HEK293 (cell line): Measurements from ENCODE around the gene IL17REL.

Experiments used
- CTCF ChIA-PET: fragments of 350-600 bp; formaldehyde crosslinking; extraction: SDS; loops from one replicate; lab custom pipeline; 2021; ENCODE audit warnings: antibody characterized with exemption; lab: Yijun Ruan, JAX
- POLR2A ChIA-PET: fragments of 300-600 bp; formaldehyde crosslinking; extraction: SDS; loops from one replicate; lab custom pipeline; 2020; ENCODE audit warnings: antibody characterized with exemption, inconsistent platforms; lab: Yijun Ruan, JAX
- H3K27ac ChIP-seq: fragments of 200-500 bp; sonication (Bioruptor generic); 2 replicates; pipeline ENCODE4 v1.5.1; 2014; ENCODE audit warnings: low read depth, low read length, control low read depth, inconsistent platforms; ENCODE audit errors: extremely low read depth
- H3K36me3 ChIP-seq, 2 experiments: fragments of 200-500 bp in 1 of 2; sonication (Bioruptor generic) in 1 of 2; 1 replicate in 1 of 2; 2 replicates in 1 of 2; pipeline ENCODE4 v1.5.1; 2014 to 2017; ENCODE audit warnings: inconsistent platforms in 2 of 2, low read length in 2 of 2; ENCODE audit not compliant: control insufficient read depth in 2 of 2, insufficient read depth in 1 of 2
- H3K4me1 ChIP-seq: fragments of 200-500 bp; sonication (Bioruptor generic); 2 replicates; pipeline ENCODE4 v1.5.1; 2014; ENCODE audit warnings: mild to moderate bottlenecking, low read length, inconsistent platforms; ENCODE audit not compliant: control insufficient read depth, insufficient read depth
- H3K4me3 ChIP-seq: 2 replicates; pipeline ENCODE4 v1.5.1; 2011; ENCODE audit warnings: low read depth, mild to moderate bottlenecking, control low read depth, low read length, moderate library complexity
- H3K9me3 ChIP-seq: fragments of 200-500 bp; sonication (Bioruptor generic); 2 replicates; pipeline ENCODE4 v1.5.1; 2014; ENCODE audit warnings: low read depth, low read length, inconsistent platforms; ENCODE audit not compliant: control insufficient read depth, insufficient read depth
- EGR2 ChIP-seq: fragments of 450-650 bp; formaldehyde crosslinking; IDR thresholded peaks from 2 replicates; pipeline ENCODE4 v1.5.1; 2016; ENCODE audit warnings: low read depth, missing biosample characterization, missing genetic modification characterization
- HOXC10 ChIP-seq: sonication (generic); formaldehyde crosslinking; IDR thresholded peaks from 2 replicates; pipeline ENCODE4 v1.8.1; 2023; ENCODE audit warnings: mild to moderate bottlenecking, missing genetic modification reagents
- PRDM2 ChIP-seq: fragments of 450-650 bp; formaldehyde crosslinking; IDR thresholded peaks from 2 replicates; pipeline ENCODE4 v1.5.1; 2016; ENCODE audit warnings: missing biosample characterization, missing genetic modification characterization, borderline replicate concordance
- REST ChIP-seq: fragments of 450-650 bp; formaldehyde crosslinking; IDR thresholded peaks from 2 replicates; pipeline ENCODE4 v1.5.1; 2016; ENCODE audit warnings: missing biosample characterization, missing genetic modification characterization
- ZNF121 ChIP-seq: fragments of 450-650 bp; formaldehyde crosslinking; IDR thresholded peaks from 2 replicates; pipeline ENCODE4 v1.5.1; 2016; ENCODE audit warnings: missing biosample characterization, missing genetic modification characterization
- ZNF155 ChIP-seq: fragments of 450-650 bp; formaldehyde crosslinking; IDR thresholded peaks from 2 replicates; pipeline ENCODE4 v1.5.1; 2016; ENCODE audit warnings: missing biosample characterization, missing genetic modification characterization
- ZNF223 ChIP-seq: fragments of 450-650 bp; formaldehyde crosslinking; IDR thresholded peaks from 2 replicates; pipeline ENCODE4 v1.5.1; 2016; ENCODE audit warnings: missing biosample characterization, missing genetic modification characterization
- ZNF239 ChIP-seq: fragments of 450-650 bp; formaldehyde crosslinking; IDR thresholded peaks from 2 replicates; pipeline ENCODE4 v1.5.1; 2016; ENCODE audit warnings: missing biosample characterization, missing genetic modification characterization
- ZNF350 ChIP-seq: fragments of 450-650 bp; formaldehyde crosslinking; IDR thresholded peaks from 2 replicates; pipeline ENCODE4 v1.5.0; 2017; ENCODE audit warnings: missing biosample characterization, mild to moderate bottlenecking, missing genetic modification characterization
- ZNF596 ChIP-seq: fragments of 450-650 bp; IDR thresholded peaks from 2 replicates; pipeline ENCODE4 v1.5.0; 2018; ENCODE audit warnings: missing biosample characterization, mild to moderate bottlenecking, missing genetic modification characterization, moderate library complexity
- TF ChIP-seq, protein P1 (sequence below): fragments of 450-650 bp; formaldehyde crosslinking; IDR thresholded peaks from 2 replicates; pipeline ENCODE4 v1.5.1; 2016; ENCODE audit warnings: missing biosample characterization, missing genetic modification characterization, low read depth
- TF ChIP-seq, protein P2 (sequence below): fragments of 450-650 bp; formaldehyde crosslinking; IDR thresholded peaks from 2 replicates; pipeline ENCODE4 v1.5.1; 2016; ENCODE audit warnings: missing biosample characterization, missing genetic modification characterization

The IL17REL gene

GRCh38 chr22:50034126-50035081 lies 21.8 kb upstream of the IL17REL start:
- Histone ChIP-seq H3K9me3 (no peaks in the 10 kb centered on the region), H3K27ac (no peak overlapping the region), H3K4me1 (no peaks in the 10 kb centered on the region), H3K4me3 (no peak overlapping the region), H3K36me3 (no peaks in the 10 kb centered on the region)
- POLR2A ChIA-PET = interaction anchor here (0.6 kb wide), 1 partner anchor 699 kb away, joined by 4 read pairs; no protein-coding TSS in a partner anchor
- TF ChIP-seq EGR2 (peak; percentile 24; the same call in 1 of the 2 replicates), REST (tag by site-specific recombination) (no peak), ZNF596 (tag by site-specific recombination) (no peak)
- CTCF ChIA-PET = interaction anchor here (0.6 to 2.4 kb wide), 2 partner anchors 104 to 335 kb away, joined by 4 to 8 read pairs; no protein-coding TSS in a partner anchor

DNA sequence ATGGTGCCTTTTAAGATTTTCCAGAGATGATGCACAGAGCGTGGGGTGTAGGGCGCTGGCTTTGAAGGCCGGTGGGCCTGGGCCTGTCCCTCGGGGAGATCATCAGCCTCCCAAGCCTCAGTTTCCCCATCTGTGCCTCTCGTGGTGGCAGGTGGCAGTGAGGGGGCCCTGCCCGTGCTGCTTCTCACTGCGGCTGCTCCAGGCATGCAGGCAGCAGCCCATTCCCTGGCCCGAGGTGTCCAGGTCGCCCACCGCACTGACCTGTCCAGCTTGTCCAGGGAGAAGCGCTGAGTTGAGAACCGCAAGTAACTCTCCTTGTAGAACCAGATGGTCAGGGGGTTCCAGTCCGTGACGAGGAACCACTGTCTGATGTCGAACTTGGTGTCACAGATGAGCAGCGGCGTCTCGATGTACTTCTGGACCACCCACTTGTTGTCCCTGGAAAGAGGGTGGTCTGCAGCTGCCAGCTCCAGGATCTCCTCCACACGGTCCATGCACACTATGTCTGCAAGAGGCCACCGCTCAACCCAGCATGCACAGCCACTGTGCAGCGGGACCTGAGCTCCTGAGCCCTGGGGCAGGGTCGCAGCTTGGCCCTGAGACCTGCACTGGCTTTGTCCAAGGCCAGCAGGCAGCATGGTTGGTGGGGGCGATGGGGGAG lies 20.5 kb upstream of the IL17REL start:
- H3K9me3 ChIP-seq = no peaks in the 10 kb centered on the region
- no peaks in the 10 kb centered on the region for H3K36me3 ChIP-seq
- TF ChIP-seq, protein P1, sequence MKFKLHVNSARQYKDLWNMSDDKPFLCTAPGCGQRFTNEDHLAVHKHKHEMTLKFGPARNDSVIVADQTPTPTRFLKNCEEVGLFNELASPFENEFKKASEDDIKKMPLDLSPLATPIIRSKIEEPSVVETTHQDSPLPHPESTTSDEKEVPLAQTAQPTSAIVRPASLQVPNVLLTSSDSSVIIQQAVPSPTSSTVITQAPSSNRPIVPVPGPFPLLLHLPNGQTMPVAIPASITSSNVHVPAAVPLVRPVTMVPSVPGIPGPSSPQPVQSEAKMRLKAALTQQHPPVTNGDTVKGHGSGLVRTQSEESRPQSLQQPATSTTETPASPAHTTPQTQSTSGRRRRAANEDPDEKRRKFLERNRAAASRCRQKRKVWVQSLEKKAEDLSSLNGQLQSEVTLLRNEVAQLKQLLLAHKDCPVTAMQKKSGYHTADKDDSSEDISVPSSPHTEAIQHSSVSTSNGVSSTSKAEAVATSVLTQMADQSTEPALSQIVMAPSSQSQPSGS (tag by site-specific recombination) = no peak
- TF ChIP-seq, protein P2, sequence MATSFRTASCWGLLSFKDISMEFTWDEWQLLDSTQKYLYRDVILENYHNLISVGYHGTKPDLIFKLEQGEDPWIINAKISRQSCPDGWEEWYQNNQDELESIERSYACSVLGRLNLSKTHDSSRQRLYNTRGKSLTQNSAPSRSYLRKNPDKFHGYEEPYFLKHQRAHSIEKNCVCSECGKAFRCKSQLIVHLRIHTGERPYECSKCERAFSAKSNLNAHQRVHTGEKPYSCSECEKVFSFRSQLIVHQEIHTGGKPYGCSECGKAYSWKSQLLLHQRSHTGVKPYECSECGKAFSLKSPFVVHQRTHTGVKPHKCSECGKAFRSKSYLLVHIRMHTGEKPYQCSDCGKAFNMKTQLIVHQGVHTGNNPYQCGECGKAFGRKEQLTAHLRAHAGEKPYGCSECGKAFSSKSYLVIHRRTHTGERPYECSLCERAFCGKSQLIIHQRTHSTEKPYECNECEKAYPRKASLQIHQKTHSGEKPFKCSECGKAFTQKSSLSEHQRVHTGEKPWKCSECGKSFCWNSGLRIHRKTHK (tag by site-specific recombination) = no peak
- TF ChIP-seq ZNF121 (tag by site-specific recombination) (no peak), ZNF350 (tag by site-specific recombination) (no peak), ZNF239 (tag by site-specific recombination) (no peak), ZNF223 (tag by site-specific recombination) (no peak), HOXC10 (no peak), PRDM2 (no peak), ZNF155 (no peak)
- TF ChIP-seq, all 188 proteins: peak for 0
- CTCF ChIA-PET = interaction anchor here (0.6 to 2.4 kb wide), 3 partner anchors 51 to 176 kb away, joined by 4 to 8 read pairs (median 5); no protein-coding TSS in a partner anchor
- POLR2A ChIA-PET = no interaction called here
- Histone ChIP-seq H3K4me3 (no peak overlapping the region), H3K27ac (no peak overlapping the region), H3K4me1 (no peaks in the 10 kb centered on the region)
